ENCODE measurements around the gene MSL1.

- TF ChIP-seq CTCF (IDR thresholded peaks at IDR 0.05) (no peak), POLR2A (IDR thresholded peaks at IDR 0.05) (no peak)
Observed at GRCh38 chr17:40157973-40158372, 36.2 kb downstream of the MSL1 start.
